T1000 (cell line): Measurements from ENCODE around the gene POLK.
"Not testable (repeated sequence)": the region's sequence is repeated elsewhere in the genome, so short reads cannot be mapped to it uniquely, and the experiment has no call there.

ENCODE experiments used
- DNase-seq: peaks from one replicate; lab custom pipeline; 2025; ENCODE audit warnings: mixed read lengths; lab: John Stamatoyannopoulos, UW

POLK gene

DNA sequence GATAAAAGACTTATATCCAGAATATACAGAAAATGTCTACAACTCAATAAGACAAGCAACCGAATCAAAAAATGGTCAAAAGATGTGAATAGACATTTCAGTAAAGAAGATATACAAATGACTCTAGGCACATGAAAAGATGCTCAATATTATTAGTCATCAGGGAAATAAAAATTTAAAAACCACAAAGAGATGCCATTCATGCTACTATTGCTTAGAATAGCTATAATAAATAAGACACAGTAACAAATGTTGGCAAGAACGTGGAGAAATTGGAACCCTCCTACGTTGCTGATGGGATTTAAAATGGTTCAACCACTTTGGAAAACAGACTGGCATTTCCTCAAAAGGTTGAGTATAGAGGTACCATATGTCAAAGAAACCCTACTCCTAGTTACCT, 39.8 kb downstream of the POLK start:
- no peak for DNase-seq

DNA sequence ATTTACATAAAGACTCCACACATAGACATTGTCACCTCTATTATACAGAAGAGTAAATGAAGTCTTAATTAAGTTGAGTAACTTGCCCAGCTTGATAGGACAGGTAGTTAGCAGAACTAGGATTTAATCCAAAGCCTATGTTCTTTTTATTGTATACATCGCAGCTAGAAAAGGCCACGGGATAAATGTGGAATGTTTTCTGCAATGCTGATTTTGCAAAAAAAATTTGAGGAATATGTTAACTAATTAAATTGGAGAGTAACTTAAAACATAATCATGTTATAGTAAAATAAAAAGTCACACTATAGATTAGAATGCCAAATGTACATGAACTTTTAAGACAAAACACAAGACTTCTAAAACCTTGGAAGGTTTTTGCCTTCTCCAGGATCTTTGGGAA, 41.1 kb downstream of the POLK start:
- no peak for DNase-seq

GRCh38 chr5:75553358-75553757, 41.7 kb downstream of the POLK start:
- DNase-seq = no peak

- no peak for DNase-seq
These were observed 46.5 kb downstream of the POLK start for GRCh38 chr5:75558221-75558620.

DNA sequence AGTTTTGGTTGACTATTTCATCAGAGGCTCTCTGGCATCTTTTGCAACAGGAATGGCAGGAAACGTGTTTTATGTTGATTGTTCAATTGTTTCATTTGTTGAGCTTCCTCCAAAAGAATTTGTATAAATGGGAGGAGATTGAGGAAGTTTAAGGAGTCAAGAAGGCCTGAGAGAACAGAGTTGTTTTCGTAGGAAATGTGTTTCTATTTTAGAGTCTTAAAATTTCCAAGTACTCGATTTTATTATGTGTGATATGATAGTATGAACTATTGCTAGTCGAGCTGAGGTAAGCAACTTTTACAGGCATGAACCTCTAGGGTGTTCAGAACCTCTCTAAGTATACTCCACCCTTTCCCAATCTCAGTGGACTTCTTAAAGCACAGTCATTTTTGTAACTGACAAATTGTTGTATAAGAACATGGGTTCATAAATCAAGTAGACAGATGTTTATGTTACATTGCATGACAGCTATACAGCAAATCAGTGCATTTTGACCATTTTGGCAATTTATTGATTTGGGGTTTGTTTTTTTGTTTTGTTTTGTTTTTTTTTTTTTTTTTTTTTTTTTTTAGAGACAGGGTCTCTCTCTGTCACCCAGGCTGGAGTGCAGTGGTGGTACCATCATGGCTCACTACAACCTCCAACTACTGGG, 47.4 kb downstream of the POLK start:
- DNase-seq = no peak

- not testable (repeated sequence) for DNase-seq
These were observed 49.0 kb downstream of the POLK start for GRCh38 chr5:75560655-75561054.

GRCh38 chr5:75565991-75566709, 54.5 kb downstream of the POLK start:
- DNase-seq = peak; percentile 51

GRCh38 chr5:75566710-75567309, 55.1 kb downstream of the POLK start:
- DNase-seq = peak; percentile 41

GRCh38 chr5:75567710-75568109, 56.0 kb downstream of the POLK start:
- DNase-seq = no peak

GRCh38 chr5:75568202-75568601, 56.5 kb downstream of the POLK start:
- no peak for DNase-seq

DNA sequence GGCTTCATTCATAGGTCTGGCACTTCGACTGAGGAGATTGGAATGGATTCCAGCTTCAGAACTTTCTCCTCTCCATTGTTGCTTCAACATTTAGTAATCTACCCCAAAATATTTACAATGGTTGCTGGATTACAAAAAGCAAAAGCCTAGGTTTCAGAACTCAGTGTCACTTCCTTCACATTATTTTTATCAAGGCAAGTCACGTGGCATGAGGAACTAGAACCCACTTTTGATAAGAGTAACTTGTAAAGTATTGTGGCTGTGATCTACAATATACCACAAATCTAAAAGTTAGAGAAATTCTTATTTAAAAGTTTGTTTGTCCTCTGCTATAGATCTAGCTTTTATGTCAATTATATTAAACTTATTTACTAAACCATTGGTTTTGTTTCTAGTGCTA, 59.9 kb downstream of the POLK start:
- no peak for DNase-seq

GRCh38 chr5:75574791-75575190, 63.1 kb downstream of the POLK start:
- no peak for DNase-seq

GRCh38 chr5:75578280-75578679, 66.6 kb downstream of the POLK start:
- not testable (repeated sequence) for DNase-seq

GRCh38 chr5:75584641-75585040, 73.0 kb downstream of the POLK start:
- DNase-seq = no peak

DNA sequence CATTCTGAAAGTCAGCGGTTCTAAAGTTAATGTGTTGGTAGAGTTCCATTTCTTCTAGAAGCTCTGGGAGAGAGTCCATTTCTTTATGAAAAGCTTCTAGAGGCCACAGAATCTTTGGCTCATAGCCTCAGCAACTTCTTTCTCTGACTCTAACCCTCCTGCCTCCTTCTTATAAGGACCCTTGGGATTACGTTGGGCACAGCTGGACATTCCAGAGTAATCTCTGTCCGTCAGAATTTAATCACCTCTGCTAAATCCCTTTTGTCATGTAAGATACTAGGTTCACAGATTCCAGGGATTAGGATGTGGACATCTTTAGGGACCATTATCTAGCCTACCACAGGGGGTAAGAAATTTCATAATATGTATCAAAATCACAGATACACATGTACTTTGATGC, 77.0 kb downstream of the POLK start:
- DNase-seq = no peak

- DNase-seq = no peak
These were observed 88.8 kb downstream of the POLK start for GRCh38 chr5:75600535-75600934.

- no peak for DNase-seq
These were observed 89.9 kb downstream of the POLK start for GRCh38 chr5:75601567-75601966.

DNA sequence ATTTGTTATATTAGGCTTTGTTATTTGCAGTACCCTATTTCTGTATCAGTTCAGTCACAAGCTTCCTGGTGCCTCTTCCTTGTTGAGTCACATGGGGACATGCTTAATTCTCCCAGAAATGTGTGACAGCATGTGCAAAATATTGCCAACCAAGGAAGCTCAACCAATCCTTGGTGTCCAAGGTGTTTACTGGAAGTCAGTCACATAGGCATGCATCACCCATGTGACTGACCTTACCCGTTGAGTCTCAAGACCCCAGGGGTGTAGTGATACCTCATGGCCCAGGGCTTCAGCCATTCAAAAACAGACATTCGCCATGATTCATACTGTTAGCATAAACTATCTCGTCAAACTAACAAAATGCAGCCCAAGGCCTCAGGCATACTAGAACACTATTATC, 90.3 kb downstream of the POLK start:
- peak; percentile 76 for DNase-seq

GRCh38 chr5:75603371-75603770, 91.7 kb downstream of the POLK start:
- no peak for DNase-seq

- no peak for DNase-seq
These were observed 92.1 kb downstream of the POLK start for GRCh38 chr5:75603821-75604220.

DNA sequence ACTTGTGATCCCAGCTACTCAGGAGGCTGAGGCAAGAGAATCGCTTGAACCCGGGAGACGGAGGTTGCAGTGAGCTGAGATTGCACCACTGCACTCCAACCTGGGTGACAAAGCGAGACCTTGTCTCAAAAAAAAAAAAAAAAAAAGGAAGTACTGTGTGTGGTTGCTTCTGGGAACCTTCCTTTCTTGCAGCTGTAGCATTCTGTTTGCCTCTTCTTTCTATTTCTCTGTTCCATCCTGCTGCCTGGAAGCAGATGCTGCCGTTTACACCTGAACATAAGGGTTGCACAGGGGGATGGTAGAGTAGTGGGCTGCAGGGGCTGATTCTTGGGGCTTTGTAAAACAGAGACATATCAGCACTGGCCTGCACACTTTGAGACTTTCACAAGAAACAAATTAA, 95.7 kb downstream of the POLK start:
- DNase-seq = not testable (repeated sequence)

- no peak for DNase-seq
These were observed 97.2 kb downstream of the POLK start for GRCh38 chr5:75608870-75609269.

DNA sequence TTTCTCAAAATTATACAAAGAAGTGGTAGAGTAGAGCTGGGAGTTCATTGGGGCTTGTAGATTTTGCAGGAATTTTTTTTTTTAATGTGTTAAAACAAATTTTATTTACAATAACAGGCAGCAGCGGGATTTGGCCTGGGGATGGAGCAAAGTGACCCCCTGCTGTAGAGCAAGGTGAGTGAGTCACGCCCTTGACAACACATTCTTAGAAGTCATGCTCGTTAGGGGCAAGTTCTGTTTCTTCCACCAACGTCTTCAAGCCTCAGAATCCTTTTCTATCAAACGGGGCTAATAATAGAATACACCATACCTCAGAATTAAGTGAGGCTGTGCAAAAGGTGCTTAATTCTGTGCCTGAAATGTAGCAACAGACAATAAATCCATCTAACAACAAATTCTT, 98.5 kb downstream of the POLK start:
- no peak for DNase-seq
